ENCODE measurements around the gene MPND.

MPND gene

GRCh38 chr19:4350726-4351125 lies 7.4 kb downstream of the MPND start:
- DNase-seq = no peak

GRCh38 chr19:4352701-4353121 lies 9.3 kb downstream of the MPND start:
- peak; percentile 70 for DNase-seq

- no peak for DNase-seq
These were observed 10.9 kb downstream of the MPND start for GRCh38 chr19:4354282-4354681.

- no peak for DNase-seq
These were observed 11.5 kb downstream of the MPND start for GRCh38 chr19:4354897-4355296.

- DNase-seq = no peak
These were observed 13.9 kb downstream of the MPND start for GRCh38 chr19:4357095-4357797.

GRCh38 chr19:4357921-4358326 lies 14.6 kb downstream of the MPND start:
- DNase-seq = no peak

GRCh38 chr19:4358709-4359626 lies 15.6 kb downstream of the MPND start:
- DNase-seq = no peak

- no peak for DNase-seq
These were observed 16.3 kb downstream of the MPND start for GRCh38 chr19:4359627-4360000.

GRCh38 chr19:4360081-4360569 lies 16.8 kb downstream of the MPND start:
- no peak for DNase-seq

GRCh38 chr19:4360641-4361151 lies 17.3 kb downstream of the MPND start:
- DNase-seq = no peak

GRCh38 chr19:4361152-4362046 lies 18.0 kb downstream of the MPND start:
- no peak for DNase-seq

- no peak for DNase-seq
These were observed 18.9 kb downstream of the MPND start for GRCh38 chr19:4362101-4362828.

GRCh38 chr19:4362831-4363545 lies 19.6 kb downstream of the MPND start:
- no peak for DNase-seq

- no peak for DNase-seq
These were observed 20.4 kb downstream of the MPND start for GRCh38 chr19:4363571-4364304.

GRCh38 chr19:4365341-4365740 lies 22.0 kb downstream of the MPND start:
- DNase-seq = no peak

- no peak for DNase-seq
These were observed 22.7 kb downstream of the MPND start for GRCh38 chr19:4365791-4366665.

- no peak for DNase-seq
These were observed 23.4 kb downstream of the MPND start for GRCh38 chr19:4366666-4367335.

GRCh38 chr19:4367336-4367723 lies 24.0 kb downstream of the MPND start:
- no peak for DNase-seq

GRCh38 chr19:4367781-4368127 lies 24.4 kb downstream of the MPND start:
- no peak for DNase-seq

All from activated naive CD4-positive, alpha-beta T cell treated with anti-CD3 and anti-CD28 coated beads, Interleukin-2, amount 50 U/mL, for 16 hours (primary cell).